GM18505 (cell line): Measurements from ENCODE around the gene PSMF1.

Experiments
- ATAC-seq: cut with Tn5 transposase; IDR thresholded peaks from one replicate; pipeline ENCODE4 v1.9.1; 2021; ENCODE audit not compliant: unreplicated experiment
- POLR2A ChIP-seq: IDR thresholded peaks from 4 replicates; pipeline ENCODE4 v1.6.1; 2011; ENCODE audit warnings: borderline replicate concordance; ENCODE audit not compliant: insufficient read depth, insufficient read length; ENCODE audit errors: extremely low read depth

The PSMF1 gene

GRCh38 chr20:1163105-1163504 lies 44.7 kb downstream of the PSMF1 start:
- no peak for ATAC-seq
- no peak for TF ChIP-seq POLR2A

DNA sequence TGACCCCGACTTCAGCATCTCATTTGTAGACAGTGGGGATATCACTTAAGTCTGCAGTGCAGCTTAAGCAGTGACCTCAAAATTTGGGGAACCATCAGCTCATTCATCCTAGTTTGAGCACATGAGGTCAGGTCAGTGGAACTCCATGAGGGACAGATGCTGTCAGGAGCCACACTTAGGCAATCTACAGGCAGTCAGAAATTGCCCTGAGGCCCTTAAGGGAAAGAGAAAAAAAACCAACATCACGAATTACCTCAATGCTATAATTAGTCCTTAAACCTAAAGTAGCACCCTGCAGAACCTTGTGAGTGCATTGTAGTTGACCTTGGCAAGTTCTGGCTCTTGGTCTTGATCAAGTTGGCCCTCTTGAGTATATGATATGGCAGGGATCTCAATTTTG lies 45.3 kb downstream of the PSMF1 start:
- ATAC-seq = no peak
- no peak for TF ChIP-seq POLR2A

DNA sequence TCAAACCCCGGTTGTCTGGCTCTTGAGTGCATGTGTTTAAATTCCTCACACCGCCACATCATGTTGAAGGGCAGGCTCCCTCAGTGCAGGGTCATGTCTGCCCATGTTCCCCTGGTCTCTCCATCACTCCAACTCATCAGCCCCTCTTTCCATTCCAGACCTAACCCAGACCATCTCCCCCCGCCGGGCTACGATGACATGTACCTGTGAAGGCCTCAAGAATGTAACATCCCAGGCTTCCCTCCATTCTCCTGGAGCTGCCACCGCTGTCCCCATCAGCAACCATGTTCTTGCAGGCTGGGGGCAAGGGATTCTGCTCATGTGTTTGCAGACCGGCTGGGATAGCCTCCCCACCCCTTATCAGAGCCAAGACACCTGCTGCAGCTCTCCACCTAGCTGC lies 46.5 kb downstream of the PSMF1 start:
- TF ChIP-seq POLR2A = no peak
- no peak for ATAC-seq

DNA sequence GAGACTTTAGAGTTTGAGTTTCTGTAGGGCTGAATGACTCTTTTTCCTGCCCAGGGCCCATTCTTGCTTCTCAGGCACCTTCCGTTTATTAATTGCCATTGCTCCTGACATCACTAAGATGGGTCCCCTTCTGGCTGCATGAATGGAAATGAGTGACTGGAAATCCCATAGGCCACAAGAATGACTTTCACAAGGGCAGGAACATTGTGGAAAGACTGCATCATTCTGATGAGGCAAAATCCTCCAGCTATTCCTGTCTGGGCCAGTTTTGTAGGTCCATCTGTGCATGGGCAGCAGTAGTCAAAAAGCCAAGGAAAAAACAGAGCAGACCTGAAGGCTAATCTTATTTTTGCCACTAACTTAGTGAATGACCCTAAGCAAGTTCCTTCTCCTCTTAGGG lies 47.1 kb downstream of the PSMF1 start:
- no peak for ATAC-seq
- TF ChIP-seq POLR2A = no peak

GRCh38 chr20:1165941-1166340 lies 47.5 kb downstream of the PSMF1 start:
- ATAC-seq = no peak
- no peak for TF ChIP-seq POLR2A

- TF ChIP-seq POLR2A = no peak
- no peak for ATAC-seq
These were observed 48.7 kb downstream of the PSMF1 start for GRCh38 chr20:1166948-1167720.

DNA sequence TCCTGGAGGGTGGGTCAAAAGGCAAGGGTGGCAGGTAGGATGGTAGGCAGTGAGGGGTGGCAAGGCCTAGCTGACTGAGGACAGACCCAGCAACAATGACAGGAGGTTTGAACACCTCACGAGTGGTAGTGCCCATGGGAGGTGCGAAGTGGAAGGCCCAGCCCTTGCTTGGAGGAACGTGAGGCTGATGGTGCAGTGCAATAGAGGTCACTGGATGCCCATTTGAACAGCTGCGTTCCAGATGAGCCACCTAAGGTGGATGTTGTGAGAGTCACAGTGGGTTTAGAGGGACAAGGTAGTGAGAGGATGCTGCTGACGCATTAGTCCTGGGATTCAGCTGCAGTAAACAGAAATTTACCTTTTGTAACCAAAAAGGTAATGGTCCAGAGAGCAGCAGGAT lies 50.8 kb downstream of the PSMF1 start:
- ATAC-seq = no peak
- TF ChIP-seq POLR2A = no peak

GRCh38 chr20:1171461-1172093 lies 53.2 kb downstream of the PSMF1 start:
- ATAC-seq = no peak
- TF ChIP-seq POLR2A = no peak

- TF ChIP-seq POLR2A = no peak
- ATAC-seq = no peak
These were observed 55.3 kb downstream of the PSMF1 start for GRCh38 chr20:1173698-1174097.

GRCh38 chr20:1174787-1175186 lies 56.4 kb downstream of the PSMF1 start:
- no peak for ATAC-seq
- TF ChIP-seq POLR2A = no peak

GRCh38 chr20:1177680-1178079 lies 59.3 kb downstream of the PSMF1 start:
- no peak for TF ChIP-seq POLR2A
- ATAC-seq = no peak

DNA sequence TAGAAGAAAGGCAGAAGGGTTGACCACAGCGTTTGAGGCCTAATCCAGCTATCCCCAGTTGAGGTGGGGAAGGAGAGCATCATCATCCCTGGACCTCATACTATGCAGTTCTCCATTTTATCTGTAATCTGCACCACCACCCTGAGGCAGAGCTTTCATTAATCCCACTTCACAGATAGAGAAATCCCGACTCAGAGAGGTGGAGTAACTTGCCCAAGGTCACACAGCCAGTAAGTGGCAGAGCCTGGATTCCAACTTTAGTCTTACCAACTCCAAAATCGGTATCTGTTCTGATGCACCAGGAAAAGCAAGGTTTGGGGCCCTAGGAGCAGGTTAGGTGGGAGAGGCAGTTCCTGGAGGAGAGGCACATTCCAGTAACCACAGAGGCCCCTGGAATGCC lies 59.7 kb downstream of the PSMF1 start:
- no peak for ATAC-seq
- no peak for TF ChIP-seq POLR2A

GRCh38 chr20:1178623-1179022 lies 60.2 kb downstream of the PSMF1 start:
- no peak for ATAC-seq
- no peak for TF ChIP-seq POLR2A

DNA sequence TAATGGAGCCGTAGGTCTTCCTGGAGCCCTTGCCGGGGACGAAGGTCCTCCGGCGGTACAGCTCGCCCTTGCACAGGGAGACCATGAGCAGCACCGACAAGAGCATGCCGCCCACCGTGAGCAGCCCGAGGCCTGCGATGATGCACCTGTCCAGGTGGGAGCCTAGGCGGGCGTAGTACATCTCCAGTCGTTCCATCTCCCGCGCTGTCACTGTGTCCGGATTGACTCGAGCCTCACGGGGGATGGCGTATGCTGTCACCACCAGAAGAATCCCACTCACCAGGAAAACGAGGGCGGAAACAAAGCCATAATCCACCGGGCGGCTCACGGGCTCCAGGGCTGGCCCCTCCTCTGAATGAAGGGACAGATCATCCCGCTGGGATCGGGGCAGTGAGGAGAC lies 62.5 kb downstream of the PSMF1 start:
- no peak for TF ChIP-seq POLR2A
- ATAC-seq = no peak

- no peak for TF ChIP-seq POLR2A
- no peak for ATAC-seq
These were observed 63.7 kb downstream of the PSMF1 start for GRCh38 chr20:1182106-1182505.

GRCh38 chr20:1183153-1183552 lies 64.8 kb downstream of the PSMF1 start:
- no peak for ATAC-seq
- no peak for TF ChIP-seq POLR2A

- no peak for ATAC-seq
These were observed 65.8 kb downstream of the PSMF1 start for GRCh38 chr20:1184260-1184637.

More at GRCh38 chr20:1184260-1184637, 65.8 kb downstream of the PSMF1 start:
- no peak for TF ChIP-seq POLR2A
